Testis (tissue), 2 donors: Measurements from ENCODE around the gene NRXN3.

Source experiments
- CTCF ChIP-seq, 3 experiments: fragments of 450-650 bp in 2 of 3; fragments of 200-600 bp in 1 of 3; sonication (generic) in 1 of 3; IDR thresholded peaks; one replicate each; pipeline ENCODE4 v1.5.1; 2016 to 2019; ENCODE audit warnings: antibody characterized with exemption in 3 of 3, mild to moderate bottlenecking in 2 of 3, moderate library complexity in 1 of 3
- POLR2A ChIP-seq: fragments of 450-650 bp; IDR thresholded peaks from one replicate; pipeline ENCODE4 v1.6.1; 2017; ENCODE audit warnings: antibody characterized with exemption, mild to moderate bottlenecking, moderate library complexity

- TF ChIP-seq CTCF (IDR thresholded peaks at IDR 0.05), result no peak
- no peak for TF ChIP-seq POLR2A
Observed at GRCh38 chr14:79729731-79730130, 1559.6 kb downstream of the NRXN3 start.
